Right lobe of liver (tissue), 4 donors: Measurements from ENCODE around the gene DAPK1.

Experiments
- POLR2A ChIP-seq: fragments of 450-650 bp; IDR thresholded peaks from one replicate; pipeline ENCODE4 v1.6.1; 2017; ENCODE audit warnings: antibody characterized with exemption, mild to moderate bottlenecking
- TF ChIP-seq, protein P1 (sequence below), 4 donors: fragments of 200-600 bp in 3 of 4; fragments of 450-650 bp in 1 of 4; IDR thresholded peaks; one replicate each; pipeline versions ENCODE4 v1.5.1 to v1.8.0; 2016 to 2022; ENCODE audit warnings: antibody characterized with exemption in 4 of 4, mild to moderate bottlenecking in 2 of 4
- donor health status: DM: no; HTN: no; CAD: no.
- donor health status: DM: no; HTN: no; CAD: no.
- donor health status: DM: no; HTN: yes; CAD: no.

GRCh38 chr9:87618226-87618625, 120.6 kb downstream of the DAPK1 start:
- TF ChIP-seq, protein P1, sequence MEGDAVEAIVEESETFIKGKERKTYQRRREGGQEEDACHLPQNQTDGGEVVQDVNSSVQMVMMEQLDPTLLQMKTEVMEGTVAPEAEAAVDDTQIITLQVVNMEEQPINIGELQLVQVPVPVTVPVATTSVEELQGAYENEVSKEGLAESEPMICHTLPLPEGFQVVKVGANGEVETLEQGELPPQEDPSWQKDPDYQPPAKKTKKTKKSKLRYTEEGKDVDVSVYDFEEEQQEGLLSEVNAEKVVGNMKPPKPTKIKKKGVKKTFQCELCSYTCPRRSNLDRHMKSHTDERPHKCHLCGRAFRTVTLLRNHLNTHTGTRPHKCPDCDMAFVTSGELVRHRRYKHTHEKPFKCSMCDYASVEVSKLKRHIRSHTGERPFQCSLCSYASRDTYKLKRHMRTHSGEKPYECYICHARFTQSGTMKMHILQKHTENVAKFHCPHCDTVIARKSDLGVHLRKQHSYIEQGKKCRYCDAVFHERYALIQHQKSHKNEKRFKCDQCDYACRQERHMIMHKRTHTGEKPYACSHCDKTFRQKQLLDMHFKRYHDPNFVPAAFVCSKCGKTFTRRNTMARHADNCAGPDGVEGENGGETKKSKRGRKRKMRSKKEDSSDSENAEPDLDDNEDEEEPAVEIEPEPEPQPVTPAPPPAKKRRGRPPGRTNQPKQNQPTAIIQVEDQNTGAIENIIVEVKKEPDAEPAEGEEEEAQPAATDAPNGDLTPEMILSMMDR (IDR thresholded peaks at IDR 0.05) = no peak
- no peak for TF ChIP-seq POLR2A
